Heart right ventricle (tissue), 16 donors: Measurements from ENCODE around the gene AMZ1. TPM values are rescaled to one million over a fixed set of nuclear protein-coding genes. Genes with fewer than 3 reads are reported as not detected.
A peak's percentile ranks its signal among the peaks of the same experiment; 100 is the strongest.

Experiments
- ATAC-seq, 8 donors: fragments of 200-7000 bp; cut with Tn5 transposase; one replicate each; pipeline ENCODE4 v1.9.1; 2020; ENCODE audit warnings: mild to moderate bottlenecking in 8 of 8, moderate library complexity in 8 of 8, moderate number of reproducible peaks in 1 of 8
- DNase-seq, 2 donors: peaks; one replicate each; pipeline ENCODE4 v3.0.0-alpha.2; 2020
- H3K27ac ChIP-seq, 10 donors: fragments of 200-600 bp; sonication (generic) in 2 of 10; one replicate each; pipeline versions ENCODE4 v1.5.0 to v1.8.0; 2020 to 2022; ENCODE audit warnings: mild to moderate bottlenecking in 3 of 10
- H3K27me3 ChIP-seq, 7 donors: fragments of 200-600 bp; one replicate each; pipeline ENCODE4 v1.8.0; 2021 to 2022; ENCODE audit warnings: mild to moderate bottlenecking in 2 of 7
- H3K36me3 ChIP-seq, 9 donors: fragments of 200-600 bp; sonication (generic) in 1 of 9; one replicate each; pipeline versions ENCODE4 v1.5.0 to v1.8.0; 2020 to 2022; ENCODE audit warnings: mild to moderate bottlenecking in 2 of 9
- H3K4me1 ChIP-seq, 9 donors: fragments of 200-600 bp; sonication (generic) in 1 of 9; one replicate each; pipeline versions ENCODE4 v1.5.0 to v1.8.0; 2020 to 2022; ENCODE audit warnings: mild to moderate bottlenecking in 4 of 9
- H3K4me3 ChIP-seq, 10 donors: fragments of 200-600 bp; sonication (generic) in 2 of 10; one replicate each; pipeline versions ENCODE4 v1.5.0 to v1.8.0; 2020 to 2022; ENCODE audit warnings: mild to moderate bottlenecking in 7 of 10, moderate library complexity in 2 of 10
- H3K9me3 ChIP-seq, 11 donors: fragments of 200-600 bp in 10 of 11; sonication (generic) in 2 of 11; one replicate each; pipeline versions ENCODE4 v1.5.0 to v1.8.0; 2013 to 2022; ENCODE audit warnings: mild to moderate bottlenecking in 2 of 11, control low read depth in 1 of 11, moderate library complexity in 1 of 11
- WGBS, 2 donors: extraction: QIAGEN DNeasy Blood & Tissue Kit; methylation state at CpG; one replicate each; pipeline ENCODE4 v1.1.7; 2013; ENCODE audit warnings: inconsistent platforms in 1 of 2; 5-methylcytosine and 5-hydroxymethylcytosine counted together
- intact Hi-C, 10 donors: fragments of 100-400 bp; cut with DNase I; formaldehyde crosslinking; loops; one replicate each; pipeline versions ENCODE4 v1.11.1 to v1.14.2; 2022
- polyA plus RNA-seq, 2 donors: library from polyadenylated mRNA; stranded (reverse); fragments of 200-250 nt; gene quantifications; one replicate each; pipeline ENCODE4 v1.2.3, GENCODE V29; 2013
- total RNA-seq, 10 donors: library from RNA; stranded (reverse); fragmentation: NEBNext Ultra II Directional in 3 of 10; extraction: Animal tissue kit (Norgen Biotek cat#: 25700) in 3 of 10; gene quantifications; one replicate each; pipeline versions ENCODE4 v1.2.1 to v1.2.4, GENCODE V29; 2021 to 2023
- TF ChIP-seq, protein P1 (sequence below), 9 donors: fragments of 200-600 bp; sonication (generic) in 2 of 9; IDR thresholded peaks; one replicate each; pipeline versions ENCODE4 v1.5.0 to v1.8.0; 2021 to 2022; ENCODE audit warnings: antibody characterized with exemption in 9 of 9, mild to moderate bottlenecking in 5 of 9, moderate library complexity in 1 of 9
- donor health status: Arrhythmogenic right ventricular cardiomyopathy.
- donor health status: ischemic (EF 13 %, LVEDD 7.1; RV severe dilation, severe dysfunction).
- donor health status: healthy with polysubstance abuse.
- donor health status: DM: no; HTN: yes; CAD: no.
- donor health status: DM: no; HTN: no; CAD: no.
- donor health status: ischemic (EF 25% LVEDD 6.9; RV normal size, moderate dysfunction).
- donor health status: ischemic (EF 25% LVEDD 5.7; RV mildly dilated, moderate dysfunction).
- donor health status: healthy.
- donor health status: DM: yes; HTN: yes; CAD: no.
- donor health status: Ischemic cardiomyopathy.
- donor health status: ischemic (EF 35%, LVEDD 5.7; RV mildly dilated, moderate dysfunction).
- donor health status: nonischemic (EF 11% LVEDD 7.7; RV severe dilation, severe dysfunction).
- donor health status: DM: yes; HTN: yes; CAD: no.
- donor health status: PGD.
- donor health status: ischemic (EF 29% LVEDD 5.4; RV normal size, mild dysfunction).
- donor health status: nonischemic (EF 23%, LVEDD 6.1; RV moderate dilation, normal function).

The AMZ1 gene
- total and polyA plus RNA-seq, 12 donors, result 0.04 to 0.11 (median 0.07) TPM; not detected in 4

- DNase-seq (no peak), ATAC-seq (peak in 2 of 8 donors; percentile 11 to 41)
- Histone ChIP-seq H3K4me1 (peaks cover 0 to 7% (median 0%) of the 10 kb centered on the region in 9 donors), H3K27ac (no peak overlapping the region), H3K36me3 (no peaks in the 10 kb centered on the region), H3K9me3 (peaks cover 0 to 4% (median 0%) of the 10 kb centered on the region in 11 donors), H3K27me3 (peaks cover 0 to 17% (median 0%) of the 10 kb centered on the region in 7 donors), H3K4me3 (no peak overlapping the region)
- intact Hi-C loops, result no loop called here
- TF ChIP-seq, protein P1, sequence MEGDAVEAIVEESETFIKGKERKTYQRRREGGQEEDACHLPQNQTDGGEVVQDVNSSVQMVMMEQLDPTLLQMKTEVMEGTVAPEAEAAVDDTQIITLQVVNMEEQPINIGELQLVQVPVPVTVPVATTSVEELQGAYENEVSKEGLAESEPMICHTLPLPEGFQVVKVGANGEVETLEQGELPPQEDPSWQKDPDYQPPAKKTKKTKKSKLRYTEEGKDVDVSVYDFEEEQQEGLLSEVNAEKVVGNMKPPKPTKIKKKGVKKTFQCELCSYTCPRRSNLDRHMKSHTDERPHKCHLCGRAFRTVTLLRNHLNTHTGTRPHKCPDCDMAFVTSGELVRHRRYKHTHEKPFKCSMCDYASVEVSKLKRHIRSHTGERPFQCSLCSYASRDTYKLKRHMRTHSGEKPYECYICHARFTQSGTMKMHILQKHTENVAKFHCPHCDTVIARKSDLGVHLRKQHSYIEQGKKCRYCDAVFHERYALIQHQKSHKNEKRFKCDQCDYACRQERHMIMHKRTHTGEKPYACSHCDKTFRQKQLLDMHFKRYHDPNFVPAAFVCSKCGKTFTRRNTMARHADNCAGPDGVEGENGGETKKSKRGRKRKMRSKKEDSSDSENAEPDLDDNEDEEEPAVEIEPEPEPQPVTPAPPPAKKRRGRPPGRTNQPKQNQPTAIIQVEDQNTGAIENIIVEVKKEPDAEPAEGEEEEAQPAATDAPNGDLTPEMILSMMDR (IDR thresholded peaks at IDR 0.05), result no peak
- 88 to 89% methylated on average over 40 of the region's 40 CpGs for WGBS, 2 donors
Measured at GRCh38 chr7:2700141-2700850, 12.3 kb downstream of the AMZ1 start.

- Histone ChIP-seq H3K36me3 (no peaks in the 10 kb centered on the region), H3K9me3 (peaks cover 0 to 4% (median 0%) of the 10 kb centered on the region in 11 donors), H3K4me3 (no peak overlapping the region), H3K27ac (no peak overlapping the region), H3K4me1 (peaks cover 0 to 7% (median 0%) of the 10 kb centered on the region in 9 donors), H3K27me3 (peaks cover 0 to 17% (median 0%) of the 10 kb centered on the region in 7 donors)
- WGBS, 2 donors, result 84 to 89% methylated on average over 17 of the region's 17 CpGs
- DNase-seq (no peak), ATAC-seq (peak in 2 of 8 donors; percentile 16 to 20)
- TF ChIP-seq, protein P1 (IDR thresholded peaks at IDR 0.05), result no peak
- intact Hi-C loops, result no loop called here
Measured at GRCh38 chr7:2701424-2701823, 13.4 kb downstream of the AMZ1 start.

DNA sequence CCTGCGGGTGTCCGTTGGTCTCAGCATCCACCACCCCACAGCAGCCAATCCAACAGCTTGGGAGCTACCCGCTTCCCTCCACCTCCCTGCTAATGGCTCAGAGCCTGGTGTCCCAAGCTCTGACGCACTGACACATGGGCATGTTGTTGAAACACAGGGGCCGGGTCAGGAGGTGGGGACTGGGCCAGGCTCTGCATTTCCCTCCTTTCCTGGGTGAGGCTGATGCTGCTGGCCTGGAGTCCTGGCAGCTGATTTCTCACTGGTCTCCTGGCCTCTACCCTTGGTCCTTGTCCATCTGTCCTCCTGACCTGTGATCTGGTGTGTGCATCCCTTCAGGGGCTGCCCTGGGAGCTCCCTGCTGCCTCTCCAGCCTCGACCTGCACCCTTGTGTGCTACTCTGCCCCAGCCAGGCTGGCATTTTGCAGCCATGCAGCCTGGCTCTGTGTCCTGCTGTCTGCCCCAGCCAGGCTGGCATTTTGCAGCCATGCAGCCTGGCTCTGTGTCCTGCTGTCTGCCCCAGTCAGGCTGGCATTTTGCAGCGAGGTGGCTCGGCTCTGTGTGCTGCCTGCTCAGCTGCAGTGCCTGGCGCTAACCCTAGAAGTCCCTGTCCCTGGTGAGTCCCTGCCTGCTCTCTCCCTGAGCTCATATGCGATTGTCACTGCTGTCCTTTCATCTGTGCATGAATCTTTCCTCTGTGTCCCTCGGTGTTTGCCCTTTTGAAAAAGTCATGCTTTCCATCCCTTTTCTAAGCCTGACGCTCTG lies 14.0 kb downstream of the AMZ1 start:
- H3K4me1 ChIP-seq, result peaks cover 0 to 7% (median 0%) of the 10 kb centered on the region in 9 donors
- ATAC-seq, result peak; percentile 16 to 83 (median 50)

DNA sequence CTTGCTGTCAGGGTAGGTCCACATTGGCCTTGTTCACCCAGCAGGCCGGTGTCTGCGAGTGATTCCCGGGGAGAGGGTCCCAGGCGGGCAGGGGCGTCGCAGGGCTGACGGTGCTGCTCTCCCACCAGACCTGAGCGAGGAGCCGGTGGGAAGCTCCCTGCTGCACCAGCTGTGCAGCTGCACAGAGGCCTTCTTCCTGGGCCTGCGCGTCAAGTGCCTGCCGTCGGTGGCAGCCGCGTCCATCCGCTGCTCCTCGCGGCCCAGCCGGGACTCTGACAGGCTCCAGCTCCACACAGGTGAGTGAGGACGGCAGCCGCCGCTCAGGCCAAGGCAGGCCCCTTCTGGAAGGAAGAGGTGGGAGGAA lies 14.6 kb downstream of the AMZ1 start:
- no peak for DNase-seq
- H3K4me1 ChIP-seq, result peaks cover 0 to 7% (median 0%) of the 10 kb centered on the region in 9 donors
- no peak overlapping the region for H3K4me3 ChIP-seq
- H3K27ac ChIP-seq, result no peak overlapping the region
- intact Hi-C loops, result no loop called here
- TF ChIP-seq, protein P1 (IDR thresholded peaks at IDR 0.05), result no peak
- no peaks in the 10 kb centered on the region for H3K36me3 ChIP-seq
- ATAC-seq, result no peak
- peaks cover 0 to 4% (median 0%) of the 10 kb centered on the region in 11 donors for H3K9me3 ChIP-seq
- peaks cover 0 to 17% (median 0%) of the 10 kb centered on the region in 7 donors for H3K27me3 ChIP-seq
- 87 to 88% methylated on average over 22 of the region's 22 CpGs for WGBS, 2 donors

More for the DNA sequence above, 14.0 kb downstream of the AMZ1 start:
- H3K27ac ChIP-seq, result no peak overlapping the region
- H3K36me3 ChIP-seq, result no peaks in the 10 kb centered on the region
- H3K27me3 ChIP-seq, result peaks cover 0 to 17% (median 0%) of the 10 kb centered on the region in 7 donors
- DNase-seq, result peak in 1 of 2 donors; percentile 38
- H3K9me3 ChIP-seq, result peaks cover 0 to 4% (median 0%) of the 10 kb centered on the region in 11 donors
- TF ChIP-seq, protein P1 (IDR thresholded peaks at IDR 0.05), result no peak
- no peak overlapping the region for H3K4me3 ChIP-seq
- 72 to 76% methylated on average over 12 of the region's 12 CpGs for WGBS, 2 donors
- intact Hi-C loops, result no loop called here
